Measurements from ENCODE around the gene USF2. TPM values are rescaled to one million over a fixed set of nuclear protein-coding genes. Genes with fewer than 3 reads are reported as not detected.

USF2 gene
- total RNA-seq, 1 experiment from 2014 or later: 81.6 TPM

DNA sequence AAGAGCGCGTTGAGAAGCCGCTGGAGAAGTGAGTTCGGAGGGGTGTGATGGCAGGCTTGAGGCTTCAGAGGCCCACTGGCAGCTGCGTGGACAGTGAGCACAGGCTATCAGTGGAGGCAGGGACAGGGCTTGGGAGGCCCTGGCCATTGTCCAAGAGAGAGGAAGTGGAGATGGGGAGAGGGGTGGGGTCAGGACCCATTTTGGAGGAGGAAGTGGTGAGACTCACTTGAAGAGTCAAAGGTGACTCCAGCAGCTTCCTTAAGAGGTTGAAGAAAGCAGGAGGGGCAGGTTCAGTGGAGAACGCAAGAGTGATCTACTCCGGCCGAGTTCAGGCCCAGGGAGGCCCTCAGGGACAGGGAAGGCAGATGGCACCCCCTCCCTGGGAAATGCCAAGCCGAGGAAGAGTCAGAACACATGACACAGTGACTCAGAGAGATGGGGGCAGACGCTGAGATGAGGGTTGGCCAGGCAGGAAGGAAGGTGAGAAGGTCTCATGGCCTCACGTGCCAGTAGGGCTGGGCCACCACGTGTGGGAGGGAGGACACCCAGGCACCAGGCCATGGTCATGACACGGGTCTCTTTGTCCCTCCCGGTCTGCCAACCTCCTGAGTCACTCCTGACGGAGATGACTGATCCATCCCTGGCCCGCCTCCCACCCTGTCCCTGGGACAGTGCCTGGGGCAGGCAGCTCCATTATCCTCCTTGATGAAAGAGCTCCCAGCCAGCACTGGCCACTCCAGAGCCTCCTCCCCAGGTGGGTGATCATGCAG, 50.1 kb downstream of the USF2 start:
- H3K27me3 Mint-ChIP-seq (ENCODE audit: insufficient read depth, unreplicated experiment): no peaks in the 10 kb centered on the region
- no peaks in the 10 kb centered on the region for H3K9me3 Mint-ChIP-seq (ENCODE audit: unreplicated experiment)
- CTCF ChIA-PET: interaction anchor here (0.6 to 1.8 kb wide), 3 partner anchors 46 to 325 kb away, joined by 3 to 6 read pairs (median 4); no protein-coding TSS in a partner anchor
- peaks cover 12% of the 10 kb centered on the region for H3K4me1 Mint-ChIP-seq (ENCODE audit: insufficient read depth, unreplicated experiment)
- TF ChIP-seq, protein P1, sequence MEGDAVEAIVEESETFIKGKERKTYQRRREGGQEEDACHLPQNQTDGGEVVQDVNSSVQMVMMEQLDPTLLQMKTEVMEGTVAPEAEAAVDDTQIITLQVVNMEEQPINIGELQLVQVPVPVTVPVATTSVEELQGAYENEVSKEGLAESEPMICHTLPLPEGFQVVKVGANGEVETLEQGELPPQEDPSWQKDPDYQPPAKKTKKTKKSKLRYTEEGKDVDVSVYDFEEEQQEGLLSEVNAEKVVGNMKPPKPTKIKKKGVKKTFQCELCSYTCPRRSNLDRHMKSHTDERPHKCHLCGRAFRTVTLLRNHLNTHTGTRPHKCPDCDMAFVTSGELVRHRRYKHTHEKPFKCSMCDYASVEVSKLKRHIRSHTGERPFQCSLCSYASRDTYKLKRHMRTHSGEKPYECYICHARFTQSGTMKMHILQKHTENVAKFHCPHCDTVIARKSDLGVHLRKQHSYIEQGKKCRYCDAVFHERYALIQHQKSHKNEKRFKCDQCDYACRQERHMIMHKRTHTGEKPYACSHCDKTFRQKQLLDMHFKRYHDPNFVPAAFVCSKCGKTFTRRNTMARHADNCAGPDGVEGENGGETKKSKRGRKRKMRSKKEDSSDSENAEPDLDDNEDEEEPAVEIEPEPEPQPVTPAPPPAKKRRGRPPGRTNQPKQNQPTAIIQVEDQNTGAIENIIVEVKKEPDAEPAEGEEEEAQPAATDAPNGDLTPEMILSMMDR (IDR thresholded peaks at IDR 0.05; ENCODE audit: unreplicated experiment): no peak
- DNase-seq (ENCODE audit: unreplicated experiment): peak; percentile 96
- H3K27ac Mint-ChIP-seq (ENCODE audit: low read depth, unreplicated experiment): peak overlapping the region; percentile 59
- intact Hi-C loops (cut with micrococcal nuclease): no loop called here
- no peaks in the 10 kb centered on the region for H3K36me3 Mint-ChIP-seq (ENCODE audit: insufficient read depth, unreplicated experiment)
- no peak overlapping the region for H3K4me3 Mint-ChIP-seq (ENCODE audit: unreplicated experiment)
- POLR2A ChIA-PET: interaction anchor here (0.6 to 1.0 kb wide), 2 partner anchors 202 to 373 kb away, joined by 3 to 4 read pairs; no protein-coding TSS in a partner anchor
- BruUV-seq (replicated peaks): TSS peak; percentile 81

GRCh38 chr19:35320065-35320713, 51.4 kb downstream of the USF2 start:
- Mint-ChIP-seq H3K4me3 (ENCODE audit: unreplicated experiment) (no peak overlapping the region), H3K27me3 (ENCODE audit: insufficient read depth, unreplicated experiment) (no peaks in the 10 kb centered on the region), H3K9me3 (ENCODE audit: unreplicated experiment) (no peaks in the 10 kb centered on the region), H3K4me1 (ENCODE audit: insufficient read depth, unreplicated experiment) (peaks cover 23% of the 10 kb centered on the region), H3K36me3 (ENCODE audit: insufficient read depth, unreplicated experiment) (no peaks in the 10 kb centered on the region), H3K27ac (ENCODE audit: low read depth, unreplicated experiment) (no peak overlapping the region)
- ChIA-PET CTCF (interaction anchor here (0.5 to 1.0 kb wide), 3 partner anchors 19 to 347 kb away, joined by 3 to 5 read pairs (median 3); no protein-coding TSS in a partner anchor), POLR2A (interaction anchor here (0.7 kb wide), 1 partner anchor 107 kb away, joined by 3 read pairs; no protein-coding TSS in a partner anchor)
- intact Hi-C loops (cut with micrococcal nuclease): no loop called here
- BruUV-seq (replicated peaks): no TSS peak
- TF ChIP-seq, protein P1 (IDR thresholded peaks at IDR 0.05; ENCODE audit: unreplicated experiment): no peak
- no peak for DNase-seq (ENCODE audit: unreplicated experiment)

DNA sequence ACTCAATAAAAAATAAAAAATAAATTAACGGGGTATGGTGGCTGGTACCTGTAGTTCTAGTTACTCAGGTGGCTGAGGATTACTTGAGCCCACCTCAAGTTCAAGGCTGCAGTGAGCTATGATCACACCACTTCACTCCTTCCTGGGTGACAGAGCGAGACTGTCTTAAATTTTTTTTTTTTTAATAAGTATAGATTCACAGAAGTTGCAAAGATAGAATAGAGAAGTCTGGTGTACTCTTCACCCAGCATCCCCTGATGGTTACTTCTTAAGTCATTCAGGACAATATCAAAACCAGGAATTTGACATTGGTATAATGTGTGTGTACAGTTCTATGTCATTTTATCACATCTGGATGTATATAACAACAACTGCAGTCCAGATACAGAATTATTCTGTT, 52.5 kb downstream of the USF2 start:
- no peak for DNase-seq (ENCODE audit: unreplicated experiment)
- Mint-ChIP-seq H3K27me3 (ENCODE audit: insufficient read depth, unreplicated experiment) (no peaks in the 10 kb centered on the region), H3K27ac (ENCODE audit: low read depth, unreplicated experiment) (no peak overlapping the region), H3K36me3 (ENCODE audit: insufficient read depth, unreplicated experiment) (no peaks in the 10 kb centered on the region), H3K9me3 (ENCODE audit: unreplicated experiment) (no peaks in the 10 kb centered on the region), H3K4me3 (ENCODE audit: unreplicated experiment) (no peak overlapping the region), H3K4me1 (ENCODE audit: insufficient read depth, unreplicated experiment) (peaks cover 23% of the 10 kb centered on the region)
- TF ChIP-seq, protein P1 (IDR thresholded peaks at IDR 0.05; ENCODE audit: unreplicated experiment): no peak
- BruUV-seq (replicated peaks): no TSS peak
- intact Hi-C loops (cut with micrococcal nuclease): no loop called here
- ChIA-PET POLR2A (no interaction called here), CTCF (interaction anchor here (0.5 kb wide), 1 partner anchor 195 kb away, joined by 3 read pairs; no protein-coding TSS in a partner anchor)

DNA sequence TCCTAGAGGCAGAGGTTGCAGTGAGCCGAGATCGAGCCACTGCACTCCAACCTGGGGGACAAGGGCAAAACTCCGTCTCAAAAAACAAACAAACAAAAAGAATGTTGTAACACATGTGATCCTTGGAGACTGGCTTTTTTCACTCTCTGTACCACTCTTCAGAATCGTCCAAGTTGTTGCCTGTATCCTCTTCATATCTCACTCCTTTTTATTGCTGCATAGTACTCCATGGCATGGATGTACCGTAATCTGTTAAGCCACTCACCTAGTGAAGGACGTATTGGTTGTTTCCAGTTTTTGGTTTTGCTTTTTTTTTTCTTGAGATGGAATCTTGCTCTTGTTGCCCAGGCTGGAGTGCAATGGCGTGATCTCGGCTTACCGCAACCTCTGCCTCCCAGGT, 53.3 kb downstream of the USF2 start:
- ChIA-PET CTCF (no interaction called here), POLR2A (no interaction called here)
- no TSS peak for BruUV-seq (replicated peaks)
- Mint-ChIP-seq H3K27me3 (ENCODE audit: insufficient read depth, unreplicated experiment) (no peaks in the 10 kb centered on the region), H3K4me1 (ENCODE audit: insufficient read depth, unreplicated experiment) (peaks cover 23% of the 10 kb centered on the region), H3K27ac (ENCODE audit: low read depth, unreplicated experiment) (no peak overlapping the region), H3K9me3 (ENCODE audit: unreplicated experiment) (no peaks in the 10 kb centered on the region), H3K36me3 (ENCODE audit: insufficient read depth, unreplicated experiment) (no peaks in the 10 kb centered on the region), H3K4me3 (ENCODE audit: unreplicated experiment) (no peak overlapping the region)
- no peak for DNase-seq (ENCODE audit: unreplicated experiment)
- TF ChIP-seq, protein P1 (IDR thresholded peaks at IDR 0.05; ENCODE audit: unreplicated experiment): no peak
- intact Hi-C loops (cut with micrococcal nuclease): no loop called here
